ENCODE data around the gene DDX39A. TPM values are rescaled to one million over a fixed set of nuclear protein-coding genes. Genes with fewer than 3 reads are reported as not detected.
"Not testable (repeated sequence)": the region's sequence is repeated elsewhere in the genome, so short reads cannot be mapped to it uniquely, and the experiment has no call there.

The DDX39A gene
- total RNA-seq = 100 to 1,000 TPM; 168 to 185 TPM

- Mint-ChIP-seq H3K4me3 (peak within 1 kb of the TSS; percentile 82), H3K36me3 (ENCODE audit: low read depth) (peaks cover 37% of the 10 kb centered on the region), H3K27me3 (no peaks in the 10 kb centered on the region), H3K4me1 (peaks cover 29% of the 10 kb centered on the region), H3K27ac (peak within 1 kb of the TSS; percentile 92), H3K9me3 (ENCODE audit: low read depth) (no peaks in the 10 kb centered on the region)
- ChIA-PET CTCF (interaction anchor here (0.8 to 1.5 kb wide), 2 partner anchors 10 to 388 kb away, joined by 4 to 5 read pairs; partner anchors contain the start of gene IL27RA), POLR2A (no interaction called here)
- intact Hi-C loops (cut with DNase I, micrococcal nuclease) = loop anchor here (1.0 to 10.0 kb wide), 19 partner anchors 13 to 960 kb away; partner anchors contain the start of genes ADGRE5 (in 1 of the 2), ADGRL1 (in 1 of the 2), AKAP8 (in 1 of the 2) and ASF1B (in 1 of the 2)
- DNase-seq (peak; percentile 99), ATAC-seq (peak; percentile 95)
These were observed at the start of gene DDX39A for GRCh38 chr19:14419106-14419813. DDX39A (minus strand) TSS chr19:14419341; CDS start chr19:14413220, 6,121 bp downstream.

- no peak for DNase-seq
- Mint-ChIP-seq H3K4me1 (peaks cover 6% of the 10 kb centered on the region), H3K9me3 (ENCODE audit: low read depth) (no peaks in the 10 kb centered on the region), H3K4me3 (no peak overlapping the region), H3K27ac (no peak overlapping the region), H3K27me3 (peaks cover 2% of the 10 kb centered on the region), H3K36me3 (ENCODE audit: low read depth) (peaks cover 24% of the 10 kb centered on the region)
- intact Hi-C loops (cut with DNase I, micrococcal nuclease) = no loop called here
- no peak for ATAC-seq
- CTCF ChIA-PET = interaction anchor here (0.9 to 1.1 kb wide), 4 partner anchors 11 to 331 kb away, joined by 3 to 5 read pairs (median 4); partner anchors contain the start of gene ASF1B
- POLR2A ChIA-PET = no interaction called here
These were observed 48.7 kb upstream of the DDX39A start for GRCh38 chr19:14467816-14468215.

GRCh38 chr19:14467391-14467790 lies 48.2 kb upstream of the DDX39A start:
- CTCF ChIA-PET = interaction anchor here (1.2 kb wide), 1 partner anchor 9 kb away, joined by 3 read pairs; no protein-coding TSS in a partner anchor
- H3K36me3 Mint-ChIP-seq (ENCODE audit: low read depth) = peaks cover 27% of the 10 kb centered on the region
- H3K27ac Mint-ChIP-seq = no peak overlapping the region
- ATAC-seq (no peak), DNase-seq (no peak)
- intact Hi-C loops (cut with DNase I, micrococcal nuclease) = no loop called here
- no peaks in the 10 kb centered on the region for H3K9me3 Mint-ChIP-seq (ENCODE audit: low read depth)
- no peak overlapping the region for H3K4me3 Mint-ChIP-seq
- H3K4me1 Mint-ChIP-seq = peaks cover 4% of the 10 kb centered on the region
- no peaks in the 10 kb centered on the region for H3K27me3 Mint-ChIP-seq
- POLR2A ChIA-PET = no interaction called here

GRCh38 chr19:14463747-14464146 lies 44.6 kb upstream of the DDX39A start:
- no peaks in the 10 kb centered on the region for H3K27me3 Mint-ChIP-seq
- H3K9me3 Mint-ChIP-seq (ENCODE audit: low read depth) = no peaks in the 10 kb centered on the region
- H3K27ac Mint-ChIP-seq = no peak overlapping the region
- DNase-seq = no peak
- ChIA-PET POLR2A (no interaction called here), CTCF (no interaction called here)
- intact Hi-C loops (cut with DNase I, micrococcal nuclease) = no loop called here
- H3K4me3 Mint-ChIP-seq = no peak overlapping the region
- no peak for ATAC-seq
- H3K4me1 Mint-ChIP-seq = no peaks in the 10 kb centered on the region
- H3K36me3 Mint-ChIP-seq (ENCODE audit: low read depth) = peaks cover 38% of the 10 kb centered on the region

- H3K4me1 Mint-ChIP-seq; H3K27ac Mint-ChIP-seq; DNase-seq; H3K4me3 Mint-ChIP-seq; POLR2A ChIA-PET; H3K9me3 Mint-ChIP-seq (ENCODE audit: low read depth); H3K27me3 Mint-ChIP-seq; intact Hi-C loops (cut with DNase I, micrococcal nuclease); ATAC-seq: not testable (repeated sequence)
- CTCF ChIA-PET = interaction anchor here (0.8 kb wide), 1 partner anchor 55 kb away, joined by 4 read pairs; no protein-coding TSS in a partner anchor
- H3K36me3 Mint-ChIP-seq (ENCODE audit: low read depth) = peaks cover 41% of the 10 kb centered on the region
These were observed 43.3 kb upstream of the DDX39A start for GRCh38 chr19:14462401-14462800.

- POLR2A ChIA-PET = no interaction called here
- H3K9me3 Mint-ChIP-seq (ENCODE audit: low read depth) = no peaks in the 10 kb centered on the region
- H3K4me3 Mint-ChIP-seq = no peak overlapping the region
- DNase-seq (no peak), ATAC-seq (no peak)
- H3K36me3 Mint-ChIP-seq (ENCODE audit: low read depth) = peaks cover 40% of the 10 kb centered on the region
- intact Hi-C loops (cut with DNase I, micrococcal nuclease) = no loop called here
- CTCF ChIA-PET = no interaction called here
- H3K27me3 Mint-ChIP-seq = no peaks in the 10 kb centered on the region
- no peaks in the 10 kb centered on the region for H3K4me1 Mint-ChIP-seq
- H3K27ac Mint-ChIP-seq = no peak overlapping the region
These were observed 41.8 kb upstream of the DDX39A start for GRCh38 chr19:14460935-14461334.

GRCh38 chr19:14459703-14460102 lies 40.6 kb upstream of the DDX39A start:
- H3K9me3 Mint-ChIP-seq (ENCODE audit: low read depth) = no peaks in the 10 kb centered on the region
- no peaks in the 10 kb centered on the region for H3K27me3 Mint-ChIP-seq
- peaks cover 37% of the 10 kb centered on the region for H3K36me3 Mint-ChIP-seq (ENCODE audit: low read depth)
- ATAC-seq (peak; percentile 81), DNase-seq (no peak)
- ChIA-PET CTCF (interaction anchor here (0.6 to 1.0 kb wide), 5 partner anchors 13 to 76 kb away, joined by 3 to 8 read pairs (median 3); no protein-coding TSS in a partner anchor), POLR2A (interaction anchor here (0.5 kb wide), 1 partner anchor 79 kb away, joined by 3 read pairs; no protein-coding TSS in a partner anchor)
- intact Hi-C loops (cut with DNase I, micrococcal nuclease) = no loop called here
- H3K4me1 Mint-ChIP-seq = no peaks in the 10 kb centered on the region
- H3K4me3 Mint-ChIP-seq = no peak overlapping the region
- no peak overlapping the region for H3K27ac Mint-ChIP-seq

- POLR2A ChIA-PET; H3K9me3 Mint-ChIP-seq (ENCODE audit: low read depth); H3K4me1 Mint-ChIP-seq; H3K4me3 Mint-ChIP-seq; ATAC-seq; intact Hi-C loops (cut with DNase I, micrococcal nuclease); H3K27me3 Mint-ChIP-seq; H3K27ac Mint-ChIP-seq; DNase-seq: not testable (repeated sequence)
- CTCF ChIA-PET = interaction anchor here (0.6 kb wide), 1 partner anchor 20 kb away, joined by 3 read pairs; no protein-coding TSS in a partner anchor
- peaks cover 33% of the 10 kb centered on the region for H3K36me3 Mint-ChIP-seq (ENCODE audit: low read depth)
These were observed 33.2 kb upstream of the DDX39A start for GRCh38 chr19:14452303-14452702.

GRCh38 chr19:14450876-14451275 lies 31.7 kb upstream of the DDX39A start:
- CTCF ChIA-PET = interaction anchor here (0.8 kb wide), 1 partner anchor 22 kb away, joined by 3 read pairs; no protein-coding TSS in a partner anchor
- H3K27me3 Mint-ChIP-seq = no peaks in the 10 kb centered on the region
- no peaks in the 10 kb centered on the region for H3K9me3 Mint-ChIP-seq (ENCODE audit: low read depth)
- intact Hi-C loops (cut with DNase I, micrococcal nuclease) = no loop called here
- DNase-seq = no peak
- POLR2A ChIA-PET = no interaction called here
- H3K4me1 Mint-ChIP-seq = peaks cover 9% of the 10 kb centered on the region
- no peak overlapping the region for H3K27ac Mint-ChIP-seq
- peaks cover 42% of the 10 kb centered on the region for H3K36me3 Mint-ChIP-seq (ENCODE audit: low read depth)
- H3K4me3 Mint-ChIP-seq = no peak overlapping the region
- ATAC-seq = no peak

GRCh38 chr19:14450168-14450874 lies 31.2 kb upstream of the DDX39A start:
- intact Hi-C loops (cut with DNase I, micrococcal nuclease) = no loop called here
- H3K27ac Mint-ChIP-seq = no peak overlapping the region
- DNase-seq = peak; percentile 90

GRCh38 chr19:14449321-14449720 lies 30.2 kb upstream of the DDX39A start:
- ChIA-PET POLR2A (no interaction called here), CTCF (interaction anchor here (0.6 to 0.7 kb wide), 2 partner anchors 17 to 68 kb away, joined by 3 read pairs; no protein-coding TSS in a partner anchor)
- Mint-ChIP-seq H3K36me3 (ENCODE audit: low read depth) (peaks cover 45% of the 10 kb centered on the region), H3K9me3 (ENCODE audit: low read depth) (no peaks in the 10 kb centered on the region), H3K27me3 (no peaks in the 10 kb centered on the region), H3K27ac (no peak overlapping the region), H3K4me1 (peaks cover 13% of the 10 kb centered on the region), H3K4me3 (no peak overlapping the region)
- DNase-seq = no peak
- no peak for ATAC-seq
- intact Hi-C loops (cut with DNase I, micrococcal nuclease) = no loop called here

More at GRCh38 chr19:14450168-14450874, 31.2 kb upstream of the DDX39A start:
- Mint-ChIP-seq H3K27me3 (no peaks in the 10 kb centered on the region), H3K36me3 (ENCODE audit: low read depth) (peaks cover 43% of the 10 kb centered on the region), H3K4me3 (no peak overlapping the region), H3K4me1 (peaks cover 9% of the 10 kb centered on the region), H3K9me3 (ENCODE audit: low read depth) (no peaks in the 10 kb centered on the region)
- peak; percentile 99 for ATAC-seq
- ChIA-PET POLR2A (no interaction called here), CTCF (interaction anchor here (0.6 to 0.8 kb wide), 2 partner anchors 18 to 22 kb away, joined by 3 read pairs; no protein-coding TSS in a partner anchor)

All from activated CD4-positive, alpha-beta T cell treated with anti-CD3 and anti-CD28 coated beads for 36 hours (primary cell).